Astrocyte of the cerebellum (primary cell): Measurements from ENCODE around the gene ITPKC.

Experiments
- DNase-seq: peaks from one replicate; pipeline ENCODE4 v3.0.0-alpha.2; 2011; ENCODE audit warnings: low read depth
- H3K4me3 ChIP-seq: 2 replicates; pipeline ENCODE4 v1.5.1; 2011; ENCODE audit warnings: mild to moderate bottlenecking, low read depth, low read length, moderate library complexity
- in situ Hi-C: cut with HindIII; loops from 2 replicates; pipeline ENCODE4 v1.10.0; 2017; ENCODE audit warnings: low sequenced_read_pairs
- TF ChIP-seq, protein P1 (sequence below): IDR thresholded peaks from 2 replicates; pipeline ENCODE4 v1.5.1; 2012; ENCODE audit warnings: low read length, low read depth, moderate library complexity, mild to moderate bottlenecking; ENCODE audit errors: missing control alignments

Gene ITPKC

DNA sequence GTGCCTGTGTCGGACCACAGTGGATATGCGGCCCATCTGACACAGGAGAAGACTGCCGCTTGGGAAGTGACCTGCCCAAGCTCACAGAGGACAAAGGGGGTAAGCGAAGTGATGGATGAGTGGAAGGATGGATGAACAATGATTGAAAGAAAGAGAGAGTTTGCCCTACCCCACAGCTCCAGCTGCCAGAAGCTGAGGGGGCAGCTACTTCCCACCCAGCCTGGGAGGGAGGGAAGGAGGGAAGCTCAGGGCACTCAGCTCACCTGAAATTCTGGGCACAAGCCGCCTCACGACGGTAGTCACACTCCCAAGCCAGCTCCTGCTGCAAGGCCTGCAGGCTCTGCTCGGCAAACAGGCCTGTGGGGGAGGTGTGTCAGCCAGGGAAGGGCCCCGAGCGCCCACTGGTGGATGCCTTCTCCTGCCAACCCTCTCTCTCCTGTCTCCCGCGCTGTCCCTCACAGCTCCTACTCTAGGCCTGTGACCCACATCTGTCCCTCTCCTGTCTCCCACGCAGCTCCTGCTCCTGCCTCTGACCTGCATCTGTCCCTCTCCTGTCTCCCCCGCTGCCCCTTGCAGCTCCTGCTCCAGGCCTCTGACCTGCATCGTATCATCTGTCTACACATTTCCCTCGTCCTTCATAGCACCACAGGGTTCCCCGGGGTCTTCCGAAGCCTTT, 14.4 kb upstream of the ITPKC start:
- no peak for DNase-seq
- TF ChIP-seq, protein P1, sequence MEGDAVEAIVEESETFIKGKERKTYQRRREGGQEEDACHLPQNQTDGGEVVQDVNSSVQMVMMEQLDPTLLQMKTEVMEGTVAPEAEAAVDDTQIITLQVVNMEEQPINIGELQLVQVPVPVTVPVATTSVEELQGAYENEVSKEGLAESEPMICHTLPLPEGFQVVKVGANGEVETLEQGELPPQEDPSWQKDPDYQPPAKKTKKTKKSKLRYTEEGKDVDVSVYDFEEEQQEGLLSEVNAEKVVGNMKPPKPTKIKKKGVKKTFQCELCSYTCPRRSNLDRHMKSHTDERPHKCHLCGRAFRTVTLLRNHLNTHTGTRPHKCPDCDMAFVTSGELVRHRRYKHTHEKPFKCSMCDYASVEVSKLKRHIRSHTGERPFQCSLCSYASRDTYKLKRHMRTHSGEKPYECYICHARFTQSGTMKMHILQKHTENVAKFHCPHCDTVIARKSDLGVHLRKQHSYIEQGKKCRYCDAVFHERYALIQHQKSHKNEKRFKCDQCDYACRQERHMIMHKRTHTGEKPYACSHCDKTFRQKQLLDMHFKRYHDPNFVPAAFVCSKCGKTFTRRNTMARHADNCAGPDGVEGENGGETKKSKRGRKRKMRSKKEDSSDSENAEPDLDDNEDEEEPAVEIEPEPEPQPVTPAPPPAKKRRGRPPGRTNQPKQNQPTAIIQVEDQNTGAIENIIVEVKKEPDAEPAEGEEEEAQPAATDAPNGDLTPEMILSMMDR: peak; percentile 62
- H3K4me3 ChIP-seq: no peak overlapping the region
- in situ Hi-C loops: no loop called here

- DNase-seq: no peak
- TF ChIP-seq, protein P1: no peak
- no peak overlapping the region for H3K4me3 ChIP-seq
- in situ Hi-C loops: no loop called here
Observed at GRCh38 chr19:40703029-40703755, 13.7 kb upstream of the ITPKC start.

DNA sequence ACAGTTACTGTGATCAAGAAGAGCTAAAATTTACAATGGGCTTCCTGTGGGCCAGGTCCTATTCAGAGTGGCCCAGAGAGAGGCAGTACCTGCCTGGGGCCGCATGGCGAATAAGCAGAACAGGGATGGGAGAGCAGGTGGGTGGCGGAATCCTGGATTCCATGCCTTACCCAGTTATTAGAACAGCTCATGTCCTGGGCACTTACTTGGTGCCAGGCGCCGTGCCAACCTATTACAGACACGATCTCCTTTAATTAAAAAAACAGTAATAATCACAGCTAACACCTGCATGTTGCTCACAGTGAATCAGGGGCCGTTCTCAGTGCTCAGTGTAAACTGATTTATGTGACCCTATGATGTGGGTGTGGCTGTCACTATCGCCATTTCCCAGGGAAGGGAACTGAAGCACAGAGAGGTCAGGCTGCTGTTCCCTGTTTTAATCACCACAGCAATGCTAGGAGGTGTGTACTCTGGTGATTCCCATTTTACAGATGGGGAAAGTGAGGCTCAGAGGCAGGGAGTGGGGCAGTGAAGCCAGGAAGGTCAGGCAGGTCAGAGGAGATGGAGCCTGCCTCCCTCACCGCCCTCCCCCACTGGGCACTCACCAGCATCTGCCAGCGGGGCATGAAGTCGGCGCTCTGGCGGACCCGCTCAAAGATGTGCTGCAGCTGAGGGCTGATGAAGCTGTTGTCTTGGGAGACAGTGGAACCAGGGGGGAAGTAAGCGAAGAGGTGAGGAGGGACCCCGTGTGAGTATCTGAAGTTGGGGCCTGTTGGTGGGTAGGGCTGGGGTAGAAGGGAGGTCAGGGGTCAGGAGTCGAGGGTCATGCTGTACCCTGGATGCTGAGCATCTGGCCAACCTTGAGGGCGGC, 12.2 kb upstream of the ITPKC start:
- no peak for DNase-seq
- H3K4me3 ChIP-seq: no peak overlapping the region
- TF ChIP-seq, protein P1: no peak
- in situ Hi-C loops: no loop called here

GRCh38 chr19:40705362-40705651, 11.6 kb upstream of the ITPKC start:
- in situ Hi-C loops: no loop called here
- TF ChIP-seq, protein P1: no peak
- DNase-seq: no peak
- H3K4me3 ChIP-seq: no peak overlapping the region

- no peak overlapping the region for H3K4me3 ChIP-seq
- in situ Hi-C loops: no loop called here
- TF ChIP-seq, protein P1: no peak
- no peak for DNase-seq
Observed at GRCh38 chr19:40705950-40706619, 10.8 kb upstream of the ITPKC start.

GRCh38 chr19:40707615-40708014, 9.3 kb upstream of the ITPKC start:
- no peak for DNase-seq
- no peak overlapping the region for H3K4me3 ChIP-seq
- in situ Hi-C loops: no loop called here
- TF ChIP-seq, protein P1: no peak
